ENCODE measurements around the gene ZNF385B.

The ZNF385B gene

GRCh38 chr2:179626261-179626660 is 235.2 kb downstream of the ZNF385B start:
- peaks cover 14% of the 10 kb centered on the region for H3K4me1 ChIP-seq (ENCODE audit: control insufficient read depth, insufficient read depth, low read length)
- H3K27me3 ChIP-seq (replicated peaks; ENCODE audit: control insufficient read depth, insufficient read depth, low read length): no peaks in the 10 kb centered on the region
- no peak for DNase-seq (ENCODE audit: low read depth)
- H3K9me3 ChIP-seq (ENCODE audit: control insufficient read depth, low read length): no peaks in the 10 kb centered on the region
- H3K36me3 ChIP-seq (ENCODE audit: control insufficient read depth, insufficient read depth, low read length, severe bottlenecking): no peaks in the 10 kb centered on the region
- H3K4me3 ChIP-seq (ENCODE audit: low read length): no peak overlapping the region
- H3K9ac ChIP-seq (ENCODE audit: low read length): no peak overlapping the region

DNA sequence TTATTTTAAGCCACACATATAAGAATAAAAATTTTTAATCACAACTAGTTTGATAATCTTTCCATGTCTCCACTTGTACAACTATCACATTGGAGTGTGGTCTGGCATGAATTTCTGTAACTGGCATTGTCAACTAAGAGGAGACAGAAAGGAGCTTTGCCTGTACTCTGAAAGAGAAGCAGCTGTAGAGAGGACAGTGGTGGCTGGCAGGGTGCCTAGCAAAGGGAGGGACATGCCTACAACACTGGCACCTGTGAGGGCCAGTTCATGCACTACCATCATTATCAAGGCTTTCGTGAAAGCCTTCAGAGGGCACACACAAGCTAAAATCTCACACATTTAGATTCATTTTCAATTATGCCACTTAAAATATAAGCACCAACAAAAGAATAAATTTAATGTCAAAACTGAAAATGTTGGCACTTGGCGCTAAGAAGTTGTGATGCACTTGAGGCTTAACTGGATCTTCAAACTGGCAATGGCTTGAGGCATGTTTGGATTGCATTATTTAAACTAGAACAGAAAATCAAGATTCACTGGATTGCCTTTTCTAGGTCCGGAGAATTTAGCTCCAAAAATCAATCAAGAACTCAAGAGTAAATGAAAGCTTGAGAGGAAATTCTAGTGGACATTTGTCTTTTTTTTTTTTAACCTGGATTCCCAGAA is 238.6 kb downstream of the ZNF385B start:
- Histone ChIP-seq H3K27me3 (replicated peaks; ENCODE audit: control insufficient read depth, insufficient read depth, low read length) (no peaks in the 10 kb centered on the region), H3K36me3 (ENCODE audit: control insufficient read depth, insufficient read depth, low read length, severe bottlenecking) (no peaks in the 10 kb centered on the region), H3K9ac (ENCODE audit: low read length) (no peak overlapping the region), H3K4me3 (ENCODE audit: low read length) (no peak overlapping the region), H3K4me1 (ENCODE audit: control insufficient read depth, insufficient read depth, low read length) (peaks cover 14% of the 10 kb centered on the region), H3K9me3 (ENCODE audit: control insufficient read depth, low read length) (peaks cover 3% of the 10 kb centered on the region)
- no peak for DNase-seq (ENCODE audit: low read depth)

GRCh38 chr2:179622112-179622511 is 239.3 kb downstream of the ZNF385B start:
- Histone ChIP-seq H3K4me1 (ENCODE audit: control insufficient read depth, insufficient read depth, low read length) (peaks cover 9% of the 10 kb centered on the region), H3K36me3 (ENCODE audit: control insufficient read depth, insufficient read depth, low read length, severe bottlenecking) (no peaks in the 10 kb centered on the region), H3K27me3 (replicated peaks; ENCODE audit: control insufficient read depth, insufficient read depth, low read length) (no peaks in the 10 kb centered on the region), H3K9ac (ENCODE audit: low read length) (no peak overlapping the region), H3K4me3 (ENCODE audit: low read length) (no peak overlapping the region), H3K9me3 (ENCODE audit: control insufficient read depth, low read length) (peaks cover 3% of the 10 kb centered on the region)
- no peak for DNase-seq (ENCODE audit: low read depth)

DNA sequence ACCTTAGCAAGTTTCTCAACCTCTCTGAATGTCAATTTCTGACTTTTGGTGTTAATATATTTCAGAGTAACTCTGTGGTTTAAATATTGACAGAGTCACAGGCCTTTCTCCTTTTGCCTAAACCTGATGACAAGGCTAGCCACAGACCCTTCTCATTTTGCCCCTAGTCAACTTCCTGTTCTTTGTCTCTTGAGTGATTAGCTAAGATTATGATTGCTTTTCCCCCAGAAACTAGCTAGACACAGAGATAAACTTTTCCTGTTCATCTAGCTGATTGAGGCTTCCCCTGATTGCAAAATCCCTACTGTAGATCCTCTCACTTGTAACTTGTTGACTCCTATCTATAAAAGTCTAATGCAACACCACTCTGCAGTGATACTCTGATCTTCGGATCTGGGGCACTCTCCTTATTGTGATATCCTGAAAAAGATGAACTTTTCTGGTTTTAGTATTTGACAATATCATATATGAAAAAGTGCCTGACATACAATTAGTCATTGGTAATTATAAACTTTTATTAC is 241.4 kb downstream of the ZNF385B start:
- Histone ChIP-seq H3K4me1 (ENCODE audit: control insufficient read depth, insufficient read depth, low read length) (peaks cover 1% of the 10 kb centered on the region), H3K9me3 (ENCODE audit: control insufficient read depth, low read length) (peaks cover 3% of the 10 kb centered on the region), H3K27me3 (replicated peaks; ENCODE audit: control insufficient read depth, insufficient read depth, low read length) (no peaks in the 10 kb centered on the region), H3K36me3 (ENCODE audit: control insufficient read depth, insufficient read depth, low read length, severe bottlenecking) (no peaks in the 10 kb centered on the region), H3K4me3 (ENCODE audit: low read length) (no peak overlapping the region), H3K9ac (ENCODE audit: low read length) (no peak overlapping the region)
- no peak for DNase-seq (ENCODE audit: low read depth)

- Histone ChIP-seq H3K9me3 (ENCODE audit: control insufficient read depth, low read length) (no peaks in the 10 kb centered on the region), H3K27me3 (replicated peaks; ENCODE audit: control insufficient read depth, insufficient read depth, low read length) (no peaks in the 10 kb centered on the region), H3K4me1 (ENCODE audit: control insufficient read depth, insufficient read depth, low read length) (peaks cover 29% of the 10 kb centered on the region), H3K4me3 (ENCODE audit: low read length) (peak overlapping the region; percentile 34), H3K36me3 (ENCODE audit: control insufficient read depth, insufficient read depth, low read length, severe bottlenecking) (no peaks in the 10 kb centered on the region), H3K9ac (ENCODE audit: low read length) (peak overlapping the region; percentile 27)
- DNase-seq (ENCODE audit: low read depth): peak; percentile 38
These were observed 247.3 kb downstream of the ZNF385B start for GRCh38 chr2:179614121-179614520.

DNA sequence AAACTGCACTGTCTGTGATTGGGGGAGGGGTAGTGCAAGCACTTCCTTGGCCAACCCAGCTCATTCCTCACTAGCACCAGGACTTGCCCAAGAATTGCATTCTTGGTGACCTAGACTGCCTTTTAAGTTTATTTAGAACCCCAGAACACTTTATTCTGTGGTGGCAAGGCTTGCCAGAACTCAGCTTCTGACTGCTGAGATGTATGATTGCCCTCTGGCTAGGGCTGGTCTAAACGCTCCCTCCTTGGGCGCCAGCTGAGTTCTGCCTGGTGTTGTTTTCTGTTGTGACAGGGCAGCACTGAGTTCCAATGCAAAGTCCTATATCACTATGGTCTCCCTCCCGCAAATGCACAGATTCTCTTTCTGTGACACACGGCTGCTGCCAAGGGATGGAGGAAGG is 247.7 kb downstream of the ZNF385B start:
- no peaks in the 10 kb centered on the region for H3K27me3 ChIP-seq (replicated peaks; ENCODE audit: control insufficient read depth, insufficient read depth, low read length)
- H3K4me3 ChIP-seq (ENCODE audit: low read length): peak overlapping the region; percentile 34
- no peaks in the 10 kb centered on the region for H3K36me3 ChIP-seq (ENCODE audit: control insufficient read depth, insufficient read depth, low read length, severe bottlenecking)
- peak overlapping the region; percentile 27 for H3K9ac ChIP-seq (ENCODE audit: low read length)
- H3K9me3 ChIP-seq (ENCODE audit: control insufficient read depth, low read length): no peaks in the 10 kb centered on the region
- peaks cover 29% of the 10 kb centered on the region for H3K4me1 ChIP-seq (ENCODE audit: control insufficient read depth, insufficient read depth, low read length)
- peak; percentile 71 for DNase-seq (ENCODE audit: low read depth)

- no peaks in the 10 kb centered on the region for H3K9me3 ChIP-seq (ENCODE audit: control insufficient read depth, low read length)
- H3K4me3 ChIP-seq (ENCODE audit: low read length): no peak overlapping the region
- no peak overlapping the region for H3K9ac ChIP-seq (ENCODE audit: low read length)
- peaks cover 29% of the 10 kb centered on the region for H3K4me1 ChIP-seq (ENCODE audit: control insufficient read depth, insufficient read depth, low read length)
- DNase-seq (ENCODE audit: low read depth): no peak
- no peaks in the 10 kb centered on the region for H3K36me3 ChIP-seq (ENCODE audit: control insufficient read depth, insufficient read depth, low read length, severe bottlenecking)
- no peaks in the 10 kb centered on the region for H3K27me3 ChIP-seq (replicated peaks; ENCODE audit: control insufficient read depth, insufficient read depth, low read length)
These were observed 248.1 kb downstream of the ZNF385B start for GRCh38 chr2:179613299-179613651.

GRCh38 chr2:179612591-179613298 is 248.7 kb downstream of the ZNF385B start:
- H3K4me3 ChIP-seq (ENCODE audit: low read length): peak overlapping the region; percentile 33

GRCh38 chr2:179612108-179612507 is 249.3 kb downstream of the ZNF385B start:
- peak; percentile 82 for DNase-seq (ENCODE audit: low read depth)
- Histone ChIP-seq H3K27me3 (replicated peaks; ENCODE audit: control insufficient read depth, insufficient read depth, low read length) (no peaks in the 10 kb centered on the region), H3K36me3 (ENCODE audit: control insufficient read depth, insufficient read depth, low read length, severe bottlenecking) (no peaks in the 10 kb centered on the region), H3K4me1 (ENCODE audit: control insufficient read depth, insufficient read depth, low read length) (peaks cover 29% of the 10 kb centered on the region), H3K4me3 (ENCODE audit: low read length) (peak overlapping the region; percentile 33), H3K9ac (ENCODE audit: low read length) (no peak overlapping the region), H3K9me3 (ENCODE audit: control insufficient read depth, low read length) (no peaks in the 10 kb centered on the region)

More at GRCh38 chr2:179612591-179613298, 248.7 kb downstream of the ZNF385B start:
- H3K9me3 ChIP-seq (ENCODE audit: control insufficient read depth, low read length): no peaks in the 10 kb centered on the region
- DNase-seq (ENCODE audit: low read depth): no peak
- H3K27me3 ChIP-seq (replicated peaks; ENCODE audit: control insufficient read depth, insufficient read depth, low read length): no peaks in the 10 kb centered on the region
- peaks cover 29% of the 10 kb centered on the region for H3K4me1 ChIP-seq (ENCODE audit: control insufficient read depth, insufficient read depth, low read length)
- no peak overlapping the region for H3K9ac ChIP-seq (ENCODE audit: low read length)
- H3K36me3 ChIP-seq (ENCODE audit: control insufficient read depth, insufficient read depth, low read length, severe bottlenecking): no peaks in the 10 kb centered on the region

DNA sequence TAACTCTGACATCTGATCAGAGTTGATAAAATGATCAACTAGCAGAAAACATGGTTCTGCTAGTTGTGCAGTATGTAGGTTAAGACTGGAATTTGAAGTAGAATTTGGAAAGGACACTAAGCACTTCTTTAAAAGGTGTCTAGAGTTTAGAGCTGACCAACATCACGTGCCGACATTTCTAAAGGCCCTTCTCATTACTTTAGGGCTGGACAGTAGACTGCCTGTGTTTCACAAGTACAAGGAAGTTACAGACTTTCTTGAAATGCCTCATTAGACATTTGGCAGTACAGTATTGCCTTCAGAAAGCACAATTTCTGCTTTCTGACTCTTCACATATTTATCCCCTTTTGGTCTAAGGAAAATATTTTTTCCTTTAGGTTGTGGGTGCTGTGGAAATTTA is 255.3 kb downstream of the ZNF385B start:
- DNase-seq (ENCODE audit: low read depth): peak; percentile 45
- Histone ChIP-seq H3K27me3 (replicated peaks; ENCODE audit: control insufficient read depth, insufficient read depth, low read length) (no peaks in the 10 kb centered on the region), H3K4me3 (ENCODE audit: low read length) (no peak overlapping the region)

GRCh38 chr2:179605341-179605740 is 256.1 kb downstream of the ZNF385B start:
- Histone ChIP-seq H3K4me3 (ENCODE audit: low read length) (no peak overlapping the region), H3K9me3 (ENCODE audit: control insufficient read depth, low read length) (no peaks in the 10 kb centered on the region), H3K27me3 (replicated peaks; ENCODE audit: control insufficient read depth, insufficient read depth, low read length) (no peaks in the 10 kb centered on the region), H3K9ac (ENCODE audit: low read length) (peak overlapping the region; percentile 49), H3K36me3 (ENCODE audit: control insufficient read depth, insufficient read depth, low read length, severe bottlenecking) (no peaks in the 10 kb centered on the region), H3K4me1 (ENCODE audit: control insufficient read depth, insufficient read depth, low read length) (peaks cover 29% of the 10 kb centered on the region)
- no peak for DNase-seq (ENCODE audit: low read depth)

More for the DNA sequence above, 255.3 kb downstream of the ZNF385B start:
- Histone ChIP-seq H3K4me1 (ENCODE audit: control insufficient read depth, insufficient read depth, low read length) (peaks cover 29% of the 10 kb centered on the region), H3K36me3 (ENCODE audit: control insufficient read depth, insufficient read depth, low read length, severe bottlenecking) (no peaks in the 10 kb centered on the region), H3K9me3 (ENCODE audit: control insufficient read depth, low read length) (no peaks in the 10 kb centered on the region), H3K9ac (ENCODE audit: low read length) (no peak overlapping the region)

All from adipocyte (in vitro differentiated cells).